ENCODE data around the gene KLHDC7B.

The KLHDC7B gene

GRCh38 chr22:50595189-50595588, 49.5 kb downstream of the KLHDC7B start:
- Histone ChIP-seq H3K9ac (ENCODE audit: low read length) (no peak overlapping the region), H3K27me3 (ENCODE audit: insufficient read depth, low read length, poor library complexity) (no peaks in the 10 kb centered on the region)
- WGBS (ENCODE audit: extremely low coverage, insufficient coverage, low lambda C conversion rate): no CpG with 5 or more reads among the region's 3 CpGs

GRCh38 chr22:50597097-50597496, 51.4 kb downstream of the KLHDC7B start:
- no peak overlapping the region for H2AK5ac ChIP-seq (ENCODE audit: low read length)
- no peak overlapping the region for H3K56ac ChIP-seq (ENCODE audit: low read length)
- H3K4me1 ChIP-seq (ENCODE audit: control insufficient read depth, low read depth, low read length): no peaks in the 10 kb centered on the region
- H2BK120ac ChIP-seq (ENCODE audit: low read depth, low read length): no peak overlapping the region
- H3K27ac ChIP-seq (ENCODE audit: low read depth, low read length): no peak overlapping the region
- H4K5ac ChIP-seq (ENCODE audit: low read length): no peak overlapping the region
- no peak overlapping the region for H3K4me2 ChIP-seq (ENCODE audit: low read length)
- no peak for DNase-seq
- no peak overlapping the region for H4K8ac ChIP-seq (ENCODE audit: low read depth, low read length)
- no peak overlapping the region for H2BK15ac ChIP-seq (replicated peaks; ENCODE audit: low read depth)
- no peaks in the 10 kb centered on the region for H3K79me1 ChIP-seq (ENCODE audit: low read length)
- H2BK5ac ChIP-seq (ENCODE audit: low read length): no peak overlapping the region
- H3K36me3 ChIP-seq (ENCODE audit: control insufficient read depth, insufficient read depth, low read length): no peaks in the 10 kb centered on the region
- H3K4ac ChIP-seq (ENCODE audit: low read depth, low read length): no peak overlapping the region
- H3K9ac ChIP-seq (ENCODE audit: low read length): no peak overlapping the region
- no peak overlapping the region for H3K4me3 ChIP-seq (ENCODE audit: low read length)
- no peaks in the 10 kb centered on the region for H3K79me2 ChIP-seq (ENCODE audit: control insufficient read depth, insufficient read depth, low read length)
- no peak overlapping the region for H3K18ac ChIP-seq (ENCODE audit: low read length)
- H3K23ac ChIP-seq (ENCODE audit: low read length): no peak overlapping the region
- peaks cover 5% of the 10 kb centered on the region for H3K27me3 ChIP-seq (ENCODE audit: insufficient read depth, low read length, poor library complexity)
- no CpG with 5 or more reads among the region's 5 CpGs for WGBS (ENCODE audit: extremely low coverage, insufficient coverage, low lambda C conversion rate)

More at GRCh38 chr22:50595189-50595588, 49.5 kb downstream of the KLHDC7B start:
- Histone ChIP-seq H3K4me3 (ENCODE audit: low read length) (no peak overlapping the region), H3K4me2 (ENCODE audit: low read length) (no peak overlapping the region), H3K4ac (ENCODE audit: low read depth, low read length) (no peak overlapping the region), H2AK5ac (ENCODE audit: low read length) (no peak overlapping the region), H3K79me1 (ENCODE audit: low read length) (no peaks in the 10 kb centered on the region), H2BK15ac (replicated peaks; ENCODE audit: low read depth) (no peak overlapping the region), H3K4me1 (ENCODE audit: control insufficient read depth, low read depth, low read length) (no peaks in the 10 kb centered on the region), H3K18ac (ENCODE audit: low read length) (no peak overlapping the region), H2BK120ac (ENCODE audit: low read depth, low read length) (no peak overlapping the region), H4K8ac (ENCODE audit: low read depth, low read length) (no peak overlapping the region), H3K23ac (ENCODE audit: low read length) (no peak overlapping the region), H3K27ac (ENCODE audit: low read depth, low read length) (no peak overlapping the region), H3K79me2 (ENCODE audit: control insufficient read depth, insufficient read depth, low read length) (no peaks in the 10 kb centered on the region), H2BK5ac (ENCODE audit: low read length) (no peak overlapping the region), H3K56ac (ENCODE audit: low read length) (no peak overlapping the region), H4K5ac (ENCODE audit: low read length) (no peak overlapping the region), H3K36me3 (ENCODE audit: control insufficient read depth, insufficient read depth, low read length) (no peaks in the 10 kb centered on the region)
- DNase-seq: no peak

- Histone ChIP-seq H3K4me3 (ENCODE audit: low read length) (no peak overlapping the region), H3K36me3 (ENCODE audit: control insufficient read depth, insufficient read depth, low read length) (no peaks in the 10 kb centered on the region), H2BK120ac (ENCODE audit: low read depth, low read length) (no peak overlapping the region), H4K8ac (ENCODE audit: low read depth, low read length) (no peak overlapping the region), H3K56ac (ENCODE audit: low read length) (no peak overlapping the region), H3K79me2 (ENCODE audit: control insufficient read depth, insufficient read depth, low read length) (no peaks in the 10 kb centered on the region), H4K5ac (ENCODE audit: low read length) (no peak overlapping the region), H3K4ac (ENCODE audit: low read depth, low read length) (no peak overlapping the region), H2BK15ac (replicated peaks; ENCODE audit: low read depth) (no peak overlapping the region), H2BK5ac (ENCODE audit: low read length) (no peak overlapping the region), H3K4me1 (ENCODE audit: control insufficient read depth, low read depth, low read length) (no peaks in the 10 kb centered on the region), H3K23ac (ENCODE audit: low read length) (no peak overlapping the region), H3K18ac (ENCODE audit: low read length) (no peak overlapping the region), H3K4me2 (ENCODE audit: low read length) (no peak overlapping the region), H3K27ac (ENCODE audit: low read depth, low read length) (no peak overlapping the region), H3K79me1 (ENCODE audit: low read length) (no peaks in the 10 kb centered on the region), H3K27me3 (ENCODE audit: insufficient read depth, low read length, poor library complexity) (peaks cover 5% of the 10 kb centered on the region), H2AK5ac (ENCODE audit: low read length) (no peak overlapping the region), H3K9ac (ENCODE audit: low read length) (no peak overlapping the region)
- DNase-seq: peak; percentile 49
- WGBS (ENCODE audit: extremely low coverage, insufficient coverage, low lambda C conversion rate): no CpG with 5 or more reads among the region's 52 CpGs
Observed at GRCh38 chr22:50599816-50600455, 54.2 kb downstream of the KLHDC7B start.

GRCh38 chr22:50600538-50600937, 54.8 kb downstream of the KLHDC7B start, which contains the start of gene MAPK8IP2:
Gene MAPK8IP2, plus strand, starts transcription at chr22:50600793. Its CDS starts 26 bp downstream, at chr22:50600819.
- no peak within 1 kb of the TSS for H3K4ac ChIP-seq (ENCODE audit: low read depth, low read length)
- no peak within 1 kb of the TSS for H3K27ac ChIP-seq (ENCODE audit: low read depth, low read length)

More at GRCh38 chr22:50600538-50600937, 54.8 kb downstream of the KLHDC7B start, which contains the start of gene MAPK8IP2:
- Histone ChIP-seq H2AK5ac (ENCODE audit: low read length) (no peak within 1 kb of the TSS), H3K18ac (ENCODE audit: low read length) (no peak within 1 kb of the TSS), H3K4me2 (ENCODE audit: low read length) (no peak within 1 kb of the TSS), H3K79me2 (ENCODE audit: control insufficient read depth, insufficient read depth, low read length) (no peaks in the 10 kb centered on the region), H3K79me1 (ENCODE audit: low read length) (no peaks in the 10 kb centered on the region), H3K36me3 (ENCODE audit: control insufficient read depth, insufficient read depth, low read length) (no peaks in the 10 kb centered on the region), H4K8ac (ENCODE audit: low read depth, low read length) (no peak within 1 kb of the TSS), H2BK120ac (ENCODE audit: low read depth, low read length) (no peak within 1 kb of the TSS), H2BK5ac (ENCODE audit: low read length) (no peak within 1 kb of the TSS), H3K4me1 (ENCODE audit: control insufficient read depth, low read depth, low read length) (no peaks in the 10 kb centered on the region), H2BK15ac (replicated peaks; ENCODE audit: low read depth) (no peak within 1 kb of the TSS), H4K5ac (ENCODE audit: low read length) (no peak within 1 kb of the TSS), H3K4me3 (ENCODE audit: low read length) (no peak within 1 kb of the TSS), H3K56ac (ENCODE audit: low read length) (no peak within 1 kb of the TSS), H3K23ac (ENCODE audit: low read length) (no peak within 1 kb of the TSS), H3K9ac (ENCODE audit: low read length) (no peak within 1 kb of the TSS), H3K27me3 (ENCODE audit: insufficient read depth, low read length, poor library complexity) (peaks cover 5% of the 10 kb centered on the region)
- no CpG with 5 or more reads among the region's 61 CpGs for WGBS (ENCODE audit: extremely low coverage, insufficient coverage, low lambda C conversion rate)
- no peak for DNase-seq
